Measurements from ENCODE around the gene IL5.
"Not testable (repeated sequence)": the region's sequence is repeated elsewhere in the genome, so short reads cannot be mapped to it uniquely, and the experiment has no call there.

DNA sequence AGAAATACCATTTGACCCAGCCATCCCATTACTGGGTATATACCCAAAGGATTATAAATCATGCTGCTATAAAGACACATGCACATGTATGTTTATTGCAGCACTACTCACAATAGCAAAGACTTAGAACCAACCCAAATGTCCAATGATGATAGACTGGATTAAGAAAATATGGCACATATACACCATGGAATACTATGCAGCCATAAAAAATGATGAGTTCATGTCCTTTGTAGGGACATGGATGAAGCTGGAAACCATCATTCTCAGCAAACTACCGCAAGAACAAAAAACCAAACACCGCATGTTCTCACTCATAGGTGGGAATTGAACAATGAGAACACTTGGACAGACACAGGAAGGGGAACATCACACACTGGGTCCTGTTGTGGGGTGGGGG lies 41.2 kb upstream of the IL5 start:
- TF ChIP-seq, protein P1, sequence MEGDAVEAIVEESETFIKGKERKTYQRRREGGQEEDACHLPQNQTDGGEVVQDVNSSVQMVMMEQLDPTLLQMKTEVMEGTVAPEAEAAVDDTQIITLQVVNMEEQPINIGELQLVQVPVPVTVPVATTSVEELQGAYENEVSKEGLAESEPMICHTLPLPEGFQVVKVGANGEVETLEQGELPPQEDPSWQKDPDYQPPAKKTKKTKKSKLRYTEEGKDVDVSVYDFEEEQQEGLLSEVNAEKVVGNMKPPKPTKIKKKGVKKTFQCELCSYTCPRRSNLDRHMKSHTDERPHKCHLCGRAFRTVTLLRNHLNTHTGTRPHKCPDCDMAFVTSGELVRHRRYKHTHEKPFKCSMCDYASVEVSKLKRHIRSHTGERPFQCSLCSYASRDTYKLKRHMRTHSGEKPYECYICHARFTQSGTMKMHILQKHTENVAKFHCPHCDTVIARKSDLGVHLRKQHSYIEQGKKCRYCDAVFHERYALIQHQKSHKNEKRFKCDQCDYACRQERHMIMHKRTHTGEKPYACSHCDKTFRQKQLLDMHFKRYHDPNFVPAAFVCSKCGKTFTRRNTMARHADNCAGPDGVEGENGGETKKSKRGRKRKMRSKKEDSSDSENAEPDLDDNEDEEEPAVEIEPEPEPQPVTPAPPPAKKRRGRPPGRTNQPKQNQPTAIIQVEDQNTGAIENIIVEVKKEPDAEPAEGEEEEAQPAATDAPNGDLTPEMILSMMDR (IDR thresholded peaks at IDR 0.05) = not testable (repeated sequence)
- not testable (repeated sequence) for TF ChIP-seq POLR2A (IDR thresholded peaks at IDR 0.05)

Data from vagina (tissue), 2 donors.